Mesenchymal stem cell (in vitro differentiated cells and primary cell): Measurements from ENCODE around the gene MMP8.

Source experiments
- DNase-seq: peaks from one replicate; pipeline ENCODE4 v3.0.0-alpha.2; 2013
- H2AFZ ChIP-seq: one replicate; pipeline ENCODE4 v1.6.1; 2013; ENCODE audit warnings: low read depth, mild to moderate bottlenecking, control low read depth, inconsistent platforms, low read length, moderate library complexity
- H2AK5ac ChIP-seq: 2 replicates; pipeline ENCODE4 v1.6.1; 2013; ENCODE audit warnings: low read length, moderate library complexity, mild to moderate bottlenecking, inconsistent platforms; ENCODE audit not compliant: severe bottlenecking
- H2BK120ac ChIP-seq: one replicate; pipeline ENCODE4 v1.6.1; 2013; ENCODE audit warnings: low read depth, mild to moderate bottlenecking, inconsistent platforms, low read length, moderate library complexity
- H2BK12ac ChIP-seq, 2 experiments: one replicate each; pipeline ENCODE4 v1.6.1; 2013; ENCODE audit warnings: inconsistent platforms in 2 of 2, low read length in 2 of 2, mild to moderate bottlenecking in 2 of 2, moderate library complexity in 2 of 2, control low read depth in 1 of 2
- H2BK15ac ChIP-seq: one replicate; pipeline ENCODE4 v1.6.1; 2013; ENCODE audit warnings: mild to moderate bottlenecking, low read depth, inconsistent platforms; ENCODE audit not compliant: poor library complexity, severe bottlenecking
- H2BK5ac ChIP-seq: 2 replicates; pipeline ENCODE4 v1.6.1; 2013; ENCODE audit warnings: low read depth, mild to moderate bottlenecking, low read length, control low read depth, inconsistent platforms; ENCODE audit not compliant: poor library complexity, severe bottlenecking
- H3K14ac ChIP-seq, 2 experiments: one replicate each; pipeline ENCODE4 v1.6.1; 2013; ENCODE audit warnings: inconsistent platforms in 2 of 2, low read length in 2 of 2, control low read depth in 1 of 2, mild to moderate bottlenecking in 1 of 2, moderate library complexity in 1 of 2
- H3K18ac ChIP-seq, 2 experiments: one replicate each; pipeline ENCODE4 v1.6.1; 2013; ENCODE audit warnings: inconsistent platforms in 2 of 2, low read length in 2 of 2, control low read depth in 1 of 2, low read depth in 1 of 2, mild to moderate bottlenecking in 1 of 2
- H3K23ac ChIP-seq, 2 experiments: one replicate each; pipeline ENCODE4 v1.6.1; 2013; ENCODE audit warnings: inconsistent platforms in 2 of 2, low read length in 2 of 2, mild to moderate bottlenecking in 2 of 2, moderate library complexity in 2 of 2, control low read depth in 1 of 2
- H3K27ac ChIP-seq: 2 replicates; pipeline ENCODE4 v1.5.1; 2013; ENCODE audit warnings: mild to moderate bottlenecking, moderate library complexity, low read length, control low read depth, inconsistent platforms; ENCODE audit not compliant: poor library complexity, severe bottlenecking
- H3K27me3 ChIP-seq, 2 experiments: 2 replicates each; pipeline versions ENCODE4 v1.6.1 to v1.7.0; 2013; ENCODE audit warnings: low read length in 2 of 2, mild to moderate bottlenecking in 2 of 2, moderate library complexity in 2 of 2, control low read depth in 1 of 2, inconsistent platforms in 1 of 2; ENCODE audit not compliant: control insufficient read depth in 1 of 2, insufficient read depth in 1 of 2
- H3K36me3 ChIP-seq, 2 experiments: 2 replicates each; pipeline versions ENCODE4 v1.6.1 to v1.7.0; 2013; ENCODE audit warnings: low read length in 2 of 2, control low read depth in 1 of 2, inconsistent platforms in 1 of 2, low read depth in 1 of 2, mild to moderate bottlenecking in 1 of 2; ENCODE audit not compliant: insufficient read depth in 2 of 2, control insufficient read depth in 1 of 2
- H3K4ac ChIP-seq, 2 experiments: one replicate each; pipeline ENCODE4 v1.6.1; 2013; ENCODE audit warnings: inconsistent platforms in 2 of 2, low read length in 2 of 2, mild to moderate bottlenecking in 2 of 2, moderate library complexity in 2 of 2, control low read depth in 1 of 2, low read depth in 1 of 2
- H3K4me1 ChIP-seq: 2 replicates; pipeline ENCODE4 v1.6.1; 2013; ENCODE audit warnings: low read depth, low read length, control low read depth; ENCODE audit not compliant: control insufficient read depth, insufficient read depth
- H3K4me2 ChIP-seq: 2 replicates; pipeline ENCODE4 v1.6.1; 2013; ENCODE audit warnings: low read length, mild to moderate bottlenecking, inconsistent platforms; ENCODE audit not compliant: poor library complexity, severe bottlenecking
- H3K4me3 ChIP-seq, 2 experiments: 2 replicates each; pipeline versions ENCODE4 v1.5.1 to v1.7.0; 2013; ENCODE audit warnings: low read length in 2 of 2, mild to moderate bottlenecking in 2 of 2, control low read depth in 1 of 2, low read depth in 1 of 2; ENCODE audit not compliant: insufficient read depth in 1 of 2
- H3K79me1 ChIP-seq: replicated peaks from 2 replicates; pipeline ENCODE4 v1.6.1; 2013; ENCODE audit warnings: mild to moderate bottlenecking, control low read depth, low read length, inconsistent platforms; ENCODE audit not compliant: poor library complexity, severe bottlenecking
- H3K9ac ChIP-seq: 2 replicates; pipeline ENCODE4 v1.7.0; 2013; ENCODE audit warnings: mild to moderate bottlenecking, low read length, moderate library complexity
- H3K9me3 ChIP-seq: 2 replicates; pipeline ENCODE4 v1.7.0; 2013; ENCODE audit warnings: mild to moderate bottlenecking, low read length; ENCODE audit not compliant: control insufficient read depth
- H4K8ac ChIP-seq: one replicate; pipeline ENCODE4 v1.6.1; 2013; ENCODE audit warnings: inconsistent platforms, mild to moderate bottlenecking, low read length, moderate library complexity
- H4K91ac ChIP-seq: one replicate; pipeline ENCODE4 v1.6.1; 2013; ENCODE audit warnings: mild to moderate bottlenecking, low read length, inconsistent platforms
- WGBS: methylation state at CpG from one replicate; pipeline ENCODE4 v1.1.7; 2013; ENCODE audit warnings: mixed read lengths; 5-methylcytosine and 5-hydroxymethylcytosine counted together

The MMP8 gene

DNA sequence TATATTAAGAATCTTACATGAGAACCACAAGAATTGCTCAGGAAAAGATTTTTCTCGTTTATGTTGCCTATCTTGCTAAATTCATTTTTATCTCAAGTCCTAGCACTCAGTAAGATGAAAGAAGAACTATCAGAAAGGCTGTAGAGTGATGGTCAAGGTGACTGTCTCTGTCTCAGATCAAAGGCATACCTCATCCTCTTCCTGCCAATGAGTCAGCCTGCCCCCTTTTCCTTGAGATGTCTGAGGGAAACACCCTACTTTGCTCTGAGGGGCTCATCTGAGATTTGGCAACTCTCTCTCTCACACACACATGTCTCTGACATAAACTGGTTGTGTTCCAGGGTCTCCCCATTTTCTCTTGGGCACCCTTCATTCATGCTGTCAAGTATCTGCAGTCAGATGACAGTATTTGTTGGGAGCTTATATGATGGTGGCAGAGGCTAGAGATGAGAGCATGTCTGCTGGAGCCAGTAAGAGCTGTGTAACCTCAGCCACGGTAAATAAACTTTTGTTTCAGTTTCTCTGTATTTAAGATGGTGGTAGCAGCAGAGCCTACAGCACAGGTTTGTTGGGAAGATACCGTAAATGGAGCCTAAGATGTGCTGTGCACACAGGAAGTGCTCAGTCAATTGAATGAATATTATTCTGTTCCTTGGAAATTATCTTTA, 20.8 kb downstream of the MMP8 start:
- no peak overlapping the region for H3K14ac ChIP-seq
- peak overlapping the region; percentile 91 for H3K9ac ChIP-seq
- H3K36me3 ChIP-seq, result no peaks in the 10 kb centered on the region
- H3K4me1 ChIP-seq, result no peaks in the 10 kb centered on the region
- no peak overlapping the region for H4K91ac ChIP-seq
- H3K27me3 ChIP-seq, result no peaks in the 10 kb centered on the region
- no peak overlapping the region for H4K8ac ChIP-seq
- H3K18ac ChIP-seq, result no peak overlapping the region
- no peak overlapping the region for H3K23ac ChIP-seq
- no peaks in the 10 kb centered on the region for H3K9me3 ChIP-seq
- no peak overlapping the region for H2AFZ ChIP-seq
- no peak overlapping the region for H2BK15ac ChIP-seq
- H3K4ac ChIP-seq, result no peak overlapping the region
- H3K27ac ChIP-seq, result no peak overlapping the region
- no peak overlapping the region for H2AK5ac ChIP-seq
- H2BK120ac ChIP-seq, result no peak overlapping the region
- WGBS, result 98% methylated on average over 2 of the region's 3 CpGs
- no peaks in the 10 kb centered on the region for H3K79me1 ChIP-seq
- no peak overlapping the region for H2BK5ac ChIP-seq
- H3K4me2 ChIP-seq, result no peak overlapping the region
- DNase-seq, result no peak
- no peak overlapping the region for H3K4me3 ChIP-seq
- no peak overlapping the region for H2BK12ac ChIP-seq

DNA sequence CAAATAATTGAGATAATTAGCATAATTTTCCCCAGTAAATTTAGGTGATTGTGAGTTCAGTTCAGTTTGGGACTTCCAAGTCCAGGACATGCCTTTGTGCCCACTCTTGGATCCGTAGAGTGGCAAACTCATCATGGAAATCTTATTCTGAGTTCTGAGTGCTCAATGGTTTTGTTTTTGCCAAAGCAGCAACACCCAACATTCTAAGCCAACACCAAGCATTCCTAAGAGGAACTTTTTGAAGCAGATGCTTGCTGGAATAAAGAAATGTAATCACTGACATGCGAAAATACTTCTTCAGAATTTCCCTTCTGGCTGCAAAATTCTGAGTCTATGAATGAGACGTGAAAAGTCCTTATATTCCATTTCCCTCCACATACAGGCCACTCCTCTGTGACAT, 29.6 kb downstream of the MMP8 start:
- Histone ChIP-seq H3K27me3 (no peaks in the 10 kb centered on the region), H2AFZ (no peak overlapping the region), H3K14ac (no peak overlapping the region), H3K27ac (no peak overlapping the region), H2BK15ac (no peak overlapping the region), H2BK12ac (no peak overlapping the region), H3K9me3 (no peaks in the 10 kb centered on the region), H2BK5ac (no peak overlapping the region), H4K8ac (no peak overlapping the region), H3K36me3 (no peaks in the 10 kb centered on the region), H3K4me2 (no peak overlapping the region), H3K4me1 (no peaks in the 10 kb centered on the region), H3K23ac (no peak overlapping the region), H3K9ac (no peak overlapping the region), H2BK120ac (no peak overlapping the region), H4K91ac (no peak overlapping the region), H3K4me3 (no peak overlapping the region), H2AK5ac (no peak overlapping the region), H3K18ac (peak overlapping the region in 1 of 2 experiments; percentile 11), H3K4ac (no peak overlapping the region), H3K79me1 (no peaks in the 10 kb centered on the region)
- no peak for DNase-seq
- WGBS, result 100% methylated on average over 1 of the region's 3 CpGs

DNA sequence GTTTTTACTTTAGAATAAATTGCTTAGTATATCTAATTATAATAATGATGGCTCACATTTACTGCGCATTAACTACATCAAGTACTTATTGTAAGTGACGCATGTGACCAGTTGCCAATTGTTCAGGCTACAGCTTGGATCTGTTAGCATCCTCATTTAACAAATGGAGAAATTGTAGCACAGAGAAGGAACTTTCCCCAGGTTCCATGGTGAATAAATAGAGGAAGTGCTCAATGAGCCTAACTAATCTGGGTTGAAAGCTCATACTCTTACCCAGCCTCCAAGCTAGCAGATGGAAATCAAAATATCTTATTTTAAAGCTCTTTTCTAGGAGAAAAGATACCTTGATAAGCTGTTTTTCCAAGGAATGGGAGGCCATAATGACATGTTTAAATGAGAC, 39.0 kb downstream of the MMP8 start:
- no peak overlapping the region for H2BK12ac ChIP-seq
- no peak overlapping the region for H3K4me3 ChIP-seq
- no peak overlapping the region for H3K27ac ChIP-seq
- no peak overlapping the region for H2AFZ ChIP-seq
- DNase-seq, result no peak
- H3K9me3 ChIP-seq, result no peaks in the 10 kb centered on the region
- H3K79me1 ChIP-seq, result no peaks in the 10 kb centered on the region
- no peak overlapping the region for H3K23ac ChIP-seq
- H3K4ac ChIP-seq, result no peak overlapping the region
- H3K18ac ChIP-seq, result no peak overlapping the region
- no peak overlapping the region for H4K91ac ChIP-seq
- no peak overlapping the region for H3K14ac ChIP-seq
- 96% methylated on average over 2 of the region's 2 CpGs for WGBS
- H3K27me3 ChIP-seq, result no peaks in the 10 kb centered on the region
- H2BK15ac ChIP-seq, result no peak overlapping the region
- H2BK120ac ChIP-seq, result no peak overlapping the region
- H2BK5ac ChIP-seq, result no peak overlapping the region
- H4K8ac ChIP-seq, result no peak overlapping the region
- H2AK5ac ChIP-seq, result no peak overlapping the region
- H3K4me2 ChIP-seq, result no peak overlapping the region
- no peaks in the 10 kb centered on the region for H3K4me1 ChIP-seq
- H3K9ac ChIP-seq, result no peak overlapping the region
- no peaks in the 10 kb centered on the region for H3K36me3 ChIP-seq

DNA sequence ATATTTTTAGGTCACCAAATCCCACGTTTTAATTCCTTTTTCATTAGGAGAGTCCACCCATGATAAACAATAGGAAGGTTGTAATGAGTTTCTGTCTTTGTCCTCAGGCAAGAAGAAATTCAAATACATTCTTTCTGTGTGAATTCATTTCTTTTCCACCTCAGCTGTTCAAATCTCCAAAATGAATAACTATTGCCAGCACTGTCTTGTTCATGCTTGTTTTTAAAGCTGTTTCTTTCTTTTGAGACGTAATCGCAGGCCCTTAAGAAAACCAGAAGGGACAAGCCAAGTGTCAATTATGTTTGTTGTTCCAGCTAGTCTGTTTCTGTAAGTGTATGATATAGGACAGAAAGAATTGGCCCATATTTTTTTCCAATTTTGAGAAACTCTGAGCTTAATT, 39.4 kb downstream of the MMP8 start:
- H3K23ac ChIP-seq, result no peak overlapping the region
- no peak overlapping the region for H3K4me2 ChIP-seq
- no peaks in the 10 kb centered on the region for H3K27me3 ChIP-seq
- no peaks in the 10 kb centered on the region for H3K79me1 ChIP-seq
- no peak overlapping the region for H2BK15ac ChIP-seq
- H2AFZ ChIP-seq, result no peak overlapping the region
- WGBS, result 95% methylated on average over 2 of the region's 3 CpGs
- no peak overlapping the region for H2BK120ac ChIP-seq
- H2BK12ac ChIP-seq, result no peak overlapping the region
- no peak overlapping the region for H4K8ac ChIP-seq
- no peak overlapping the region for H2BK5ac ChIP-seq
- H4K91ac ChIP-seq, result no peak overlapping the region
- H3K4ac ChIP-seq, result no peak overlapping the region
- no peaks in the 10 kb centered on the region for H3K4me1 ChIP-seq
- no peak for DNase-seq
- no peaks in the 10 kb centered on the region for H3K36me3 ChIP-seq
- no peak overlapping the region for H3K14ac ChIP-seq
- H3K4me3 ChIP-seq, result no peak overlapping the region
- no peak overlapping the region for H3K27ac ChIP-seq
- no peak overlapping the region for H3K18ac ChIP-seq
- no peak overlapping the region for H3K9ac ChIP-seq
- no peak overlapping the region for H2AK5ac ChIP-seq
- no peaks in the 10 kb centered on the region for H3K9me3 ChIP-seq
